SK-N-SH (cell line): ENCODE results near the gene SFSWAP.

Experiments used
- CTCF ChIP-seq: fragments of 200-600 bp; sonication (generic); IDR thresholded peaks from 2 replicates; pipeline ENCODE4 v1.6.1; 2017; ENCODE audit warnings: antibody characterized with exemption, mild to moderate bottlenecking, moderate library complexity
- EP300 ChIP-seq, 2 experiments: IDR thresholded peaks; 2 replicates each; pipeline versions ENCODE4 v1.4.0 to v1.6.1; 2012; ENCODE audit warnings: borderline replicate concordance in 1 of 2, low read depth in 1 of 2, low read length in 1 of 2
- EZH2phosphoT487 ChIP-seq: fragments of 200-600 bp; sonication (generic); IDR thresholded peaks from 2 replicates; pipeline ENCODE4 v1.6.1; 2017; ENCODE audit warnings: low read depth, mixed run types, mild to moderate bottlenecking, antibody characterized with exemption, moderate library complexity, borderline replicate concordance
- FOXM1 ChIP-seq: IDR thresholded peaks from 2 replicates; pipeline ENCODE4 v1.4.0; 2012; ENCODE audit warnings: low read depth, mild to moderate bottlenecking
- GABPA ChIP-seq: IDR thresholded peaks from 2 replicates; pipeline ENCODE4 v1.4.0; 2012; ENCODE audit warnings: low read depth, mild to moderate bottlenecking
- MAX ChIP-seq: IDR thresholded peaks from 2 replicates; pipeline ENCODE4 v1.4.0; 2012; ENCODE audit warnings: low read depth
- MEF2A ChIP-seq: IDR thresholded peaks from 2 replicates; pipeline ENCODE4 v1.4.0; 2012; ENCODE audit warnings: low read depth, borderline replicate concordance
- POLR2AphosphoS5 ChIP-seq: IDR thresholded peaks from 2 replicates; pipeline ENCODE4 v1.6.1; 2012; ENCODE audit warnings: low read depth, low read length
- RAD21 ChIP-seq: IDR thresholded peaks from 2 replicates; pipeline ENCODE4 v1.6.1; 2012; ENCODE audit warnings: mild to moderate bottlenecking, low read length
- RCOR1 ChIP-seq: fragments of 150-350 bp; IDR thresholded peaks from 2 replicates; pipeline ENCODE4 v1.6.1; 2017; ENCODE audit warnings: antibody characterized with exemption, low read length
- REST ChIP-seq: IDR thresholded peaks from 2 replicates; pipeline ENCODE4 v1.6.1; 2012; ENCODE audit warnings: mild to moderate bottlenecking, low read depth, low read length, moderate library complexity
- SIN3A ChIP-seq: IDR thresholded peaks from 2 replicates; pipeline ENCODE4 v1.6.1; 2012; ENCODE audit warnings: low read depth, mild to moderate bottlenecking, low read length, moderate library complexity, borderline replicate concordance
- USF2 ChIP-seq: fragments of 150-350 bp; IDR thresholded peaks from 2 replicates; pipeline ENCODE4 v1.6.1; 2017; ENCODE audit warnings: antibody characterized with exemption, low read length, low read depth, borderline replicate concordance
- YY1 ChIP-seq: IDR thresholded peaks from 2 replicates; pipeline ENCODE4 v1.4.0; 2012; ENCODE audit warnings: low read depth, mild to moderate bottlenecking

GRCh38 chr12:131745706-131746105 is 34.8 kb downstream of the SFSWAP start:
- TF ChIP-seq CTCF (no peak), EP300 (IDR thresholded peaks at IDR 0.05; ENCODE audit: borderline replicate concordance in 1 of 2, low read depth in 1 of 2, low read length in 1 of 2) (no peak), USF2 (no peak), EZH2phosphoT487 (no peak), RAD21 (no peak), MAX (no peak), YY1 (no peak), GABPA (no peak), POLR2AphosphoS5 (no peak), SIN3A (no peak), RCOR1 (no peak), REST (no peak), MEF2A (no peak), FOXM1 (no peak)
